ENCODE measurements around the gene PPHLN1. TPM values are rescaled to one million over a fixed set of nuclear protein-coding genes. Genes with fewer than 3 reads are reported as not detected.
A peak's percentile ranks its signal among the peaks of the same experiment; 100 is the strongest.

The PPHLN1 gene
- total RNA-seq, 1 donor from 2014 or later, result 65.3 TPM

DNA sequence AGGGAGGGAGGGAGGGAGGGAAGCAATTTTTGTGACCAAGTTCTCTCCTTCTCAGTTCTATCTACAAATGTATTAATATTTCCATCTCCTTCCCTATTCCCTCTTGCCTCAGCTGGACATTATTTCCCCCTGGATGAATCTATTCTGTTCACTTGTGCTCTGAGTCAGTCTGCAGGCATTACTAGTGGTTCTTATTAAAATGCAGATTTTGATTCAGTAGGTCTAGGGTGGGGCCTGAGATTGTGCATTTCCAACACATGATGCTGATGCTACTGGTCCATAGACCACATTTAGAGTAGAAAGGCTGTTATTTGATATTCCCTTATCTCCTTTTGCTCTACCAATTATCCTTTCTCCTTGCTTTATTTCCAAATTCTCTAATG is 47.8 kb upstream of the PPHLN1 start:
- Mint-ChIP-seq H3K4me1 (ENCODE audit: low read depth, unreplicated experiment) (no peaks in the 10 kb centered on the region), H3K36me3 (ENCODE audit: low read depth, unreplicated experiment) (no peaks in the 10 kb centered on the region), H3K27me3 (ENCODE audit: low read depth, unreplicated experiment) (peaks cover 7% of the 10 kb centered on the region), H3K9me3 (ENCODE audit: unreplicated experiment) (peaks cover 1% of the 10 kb centered on the region), H3K4me3 (ENCODE audit: unreplicated experiment) (no peak overlapping the region), H3K27ac (ENCODE audit: unreplicated experiment) (no peak overlapping the region)
- H3K4me3 ChIP-seq (ENCODE audit: insufficient read depth, low read depth, low read length), result no peak overlapping the region
- H3K27ac ChIP-seq (ENCODE audit: low read depth, low read length), result no peak overlapping the region
- no peaks in the 10 kb centered on the region for H3K9me3 ChIP-seq (ENCODE audit: insufficient read depth, low read depth, low read length)
- no peaks in the 10 kb centered on the region for H4K20me1 ChIP-seq (ENCODE audit: insufficient read depth, low read length)
- FAIRE-seq, result no peak
- H3K79me2 ChIP-seq (ENCODE audit: insufficient read depth, low read length), result no peaks in the 10 kb centered on the region
- H2AFZ ChIP-seq (ENCODE audit: low read depth, low read length), result no peak overlapping the region
- no peak for TF ChIP-seq EZH2 (IDR thresholded peaks at IDR 0.05; ENCODE audit: insufficient read depth, low read length)
- TF ChIP-seq, protein P1, sequence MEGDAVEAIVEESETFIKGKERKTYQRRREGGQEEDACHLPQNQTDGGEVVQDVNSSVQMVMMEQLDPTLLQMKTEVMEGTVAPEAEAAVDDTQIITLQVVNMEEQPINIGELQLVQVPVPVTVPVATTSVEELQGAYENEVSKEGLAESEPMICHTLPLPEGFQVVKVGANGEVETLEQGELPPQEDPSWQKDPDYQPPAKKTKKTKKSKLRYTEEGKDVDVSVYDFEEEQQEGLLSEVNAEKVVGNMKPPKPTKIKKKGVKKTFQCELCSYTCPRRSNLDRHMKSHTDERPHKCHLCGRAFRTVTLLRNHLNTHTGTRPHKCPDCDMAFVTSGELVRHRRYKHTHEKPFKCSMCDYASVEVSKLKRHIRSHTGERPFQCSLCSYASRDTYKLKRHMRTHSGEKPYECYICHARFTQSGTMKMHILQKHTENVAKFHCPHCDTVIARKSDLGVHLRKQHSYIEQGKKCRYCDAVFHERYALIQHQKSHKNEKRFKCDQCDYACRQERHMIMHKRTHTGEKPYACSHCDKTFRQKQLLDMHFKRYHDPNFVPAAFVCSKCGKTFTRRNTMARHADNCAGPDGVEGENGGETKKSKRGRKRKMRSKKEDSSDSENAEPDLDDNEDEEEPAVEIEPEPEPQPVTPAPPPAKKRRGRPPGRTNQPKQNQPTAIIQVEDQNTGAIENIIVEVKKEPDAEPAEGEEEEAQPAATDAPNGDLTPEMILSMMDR (IDR thresholded peaks at IDR 0.05; ENCODE audit: insufficient read depth, low read depth, low read length), result no peak
- H3K4me2 ChIP-seq (ENCODE audit: low read length), result no peak overlapping the region
- H3K4me1 ChIP-seq (ENCODE audit: insufficient read depth, low read length), result no peaks in the 10 kb centered on the region
- H3K36me3 ChIP-seq (ENCODE audit: insufficient read depth, low read length), result no peaks in the 10 kb centered on the region
- peaks cover 4% of the 10 kb centered on the region for H3K27me3 ChIP-seq (ENCODE audit: insufficient read depth, low read length)
- no peak overlapping the region for H3K9ac ChIP-seq (ENCODE audit: low read length)
- peak; percentile 1 for DNase-seq (ENCODE audit: low read depth)

DNA sequence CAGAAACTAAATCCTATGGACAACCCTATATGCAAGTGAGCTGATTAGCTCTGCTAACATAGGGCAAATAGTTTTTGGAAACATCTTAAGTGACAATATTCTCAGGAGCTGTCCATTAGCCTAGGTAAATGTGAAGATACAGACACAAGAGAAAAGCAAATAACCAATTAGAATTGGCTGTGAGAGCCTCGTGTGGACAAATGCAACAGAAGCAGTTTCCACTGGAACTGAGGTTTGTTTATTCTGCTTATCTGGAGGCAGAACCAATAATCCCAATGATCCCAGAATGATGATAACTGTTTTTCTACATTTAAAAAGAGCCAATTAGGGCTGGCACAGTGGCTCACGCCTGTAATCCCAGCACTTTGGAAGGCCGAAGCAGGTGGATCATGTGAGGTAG is 44.7 kb upstream of the PPHLN1 start:
- Histone ChIP-seq H3K27ac (ENCODE audit: low read depth, low read length) (no peak overlapping the region), H3K4me1 (ENCODE audit: insufficient read depth, low read length) (no peaks in the 10 kb centered on the region), H2AFZ (ENCODE audit: low read depth, low read length) (no peak overlapping the region), H3K4me3 (ENCODE audit: insufficient read depth, low read depth, low read length) (no peak overlapping the region), H3K9me3 (ENCODE audit: insufficient read depth, low read depth, low read length) (no peaks in the 10 kb centered on the region), H3K36me3 (ENCODE audit: insufficient read depth, low read length) (no peaks in the 10 kb centered on the region), H3K4me2 (ENCODE audit: low read length) (no peak overlapping the region), H3K9ac (ENCODE audit: low read length) (no peak overlapping the region), H3K27me3 (ENCODE audit: insufficient read depth, low read length) (peaks cover 4% of the 10 kb centered on the region), H4K20me1 (ENCODE audit: insufficient read depth, low read length) (no peaks in the 10 kb centered on the region), H3K79me2 (ENCODE audit: insufficient read depth, low read length) (no peaks in the 10 kb centered on the region)
- Mint-ChIP-seq H3K36me3 (ENCODE audit: low read depth, unreplicated experiment) (no peaks in the 10 kb centered on the region), H3K27me3 (ENCODE audit: low read depth, unreplicated experiment) (peaks cover 7% of the 10 kb centered on the region), H3K4me1 (ENCODE audit: low read depth, unreplicated experiment) (no peaks in the 10 kb centered on the region), H3K4me3 (ENCODE audit: unreplicated experiment) (no peak overlapping the region), H3K9me3 (ENCODE audit: unreplicated experiment) (peaks cover 1% of the 10 kb centered on the region), H3K27ac (ENCODE audit: unreplicated experiment) (no peak overlapping the region)
- DNase-seq (ENCODE audit: low read depth), result no peak
- TF ChIP-seq, protein P1 (IDR thresholded peaks at IDR 0.05; ENCODE audit: insufficient read depth, low read depth, low read length), result no peak
- no peak for TF ChIP-seq EZH2 (IDR thresholded peaks at IDR 0.05; ENCODE audit: insufficient read depth, low read length)
- no peak for FAIRE-seq

DNA sequence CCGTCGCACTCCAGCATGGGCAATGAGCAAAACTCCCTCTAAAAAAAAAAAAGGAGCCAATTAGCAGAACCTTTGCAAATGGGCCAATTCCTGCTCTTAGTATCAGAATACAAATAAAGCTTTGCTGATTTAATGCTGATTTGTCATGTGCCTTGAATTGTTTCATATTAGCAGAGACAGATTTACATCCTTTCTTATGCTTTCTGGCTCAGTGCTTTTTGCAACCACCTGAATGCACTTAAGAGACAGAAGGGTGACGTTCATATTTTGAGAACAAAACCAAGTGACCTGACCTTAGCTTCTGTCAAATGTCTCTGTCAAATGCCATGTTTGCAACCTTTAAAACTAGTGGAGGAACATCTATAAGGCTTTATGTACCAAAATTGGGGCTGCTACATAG is 44.1 kb upstream of the PPHLN1 start:
- no peak overlapping the region for H3K27ac ChIP-seq (ENCODE audit: low read depth, low read length)
- Mint-ChIP-seq H3K27me3 (ENCODE audit: low read depth, unreplicated experiment) (peaks cover 7% of the 10 kb centered on the region), H3K27ac (ENCODE audit: unreplicated experiment) (no peak overlapping the region), H3K4me3 (ENCODE audit: unreplicated experiment) (no peak overlapping the region), H3K4me1 (ENCODE audit: low read depth, unreplicated experiment) (no peaks in the 10 kb centered on the region), H3K9me3 (ENCODE audit: unreplicated experiment) (peaks cover 1% of the 10 kb centered on the region), H3K36me3 (ENCODE audit: low read depth, unreplicated experiment) (no peaks in the 10 kb centered on the region)
- no peaks in the 10 kb centered on the region for H3K9me3 ChIP-seq (ENCODE audit: insufficient read depth, low read depth, low read length)
- DNase-seq (ENCODE audit: low read depth), result no peak
- peaks cover 4% of the 10 kb centered on the region for H3K27me3 ChIP-seq (ENCODE audit: insufficient read depth, low read length)
- TF ChIP-seq, protein P1 (IDR thresholded peaks at IDR 0.05; ENCODE audit: insufficient read depth, low read depth, low read length), result no peak
- TF ChIP-seq EZH2 (IDR thresholded peaks at IDR 0.05; ENCODE audit: insufficient read depth, low read length), result no peak
- no peak overlapping the region for H3K4me3 ChIP-seq (ENCODE audit: insufficient read depth, low read depth, low read length)
- H3K4me1 ChIP-seq (ENCODE audit: insufficient read depth, low read length), result no peaks in the 10 kb centered on the region
- H3K4me2 ChIP-seq (ENCODE audit: low read length), result no peak overlapping the region
- H4K20me1 ChIP-seq (ENCODE audit: insufficient read depth, low read length), result no peaks in the 10 kb centered on the region
- no peak for FAIRE-seq
- no peak overlapping the region for H3K9ac ChIP-seq (ENCODE audit: low read length)
- H2AFZ ChIP-seq (ENCODE audit: low read depth, low read length), result no peak overlapping the region
- H3K36me3 ChIP-seq (ENCODE audit: insufficient read depth, low read length), result no peaks in the 10 kb centered on the region
- H3K79me2 ChIP-seq (ENCODE audit: insufficient read depth, low read length), result no peaks in the 10 kb centered on the region
